MM.1S (cell line): ENCODE results near the gene CACNB3.

ENCODE experiments used
- CTCF ChIP-seq: fragments of 300-600 bp; sonication (generic); IDR thresholded peaks from 2 replicates; pipeline ENCODE4 v1.5.1; 2016; ENCODE audit warnings: antibody characterized with exemption, low read length, mixed read lengths
- EZH2 ChIP-seq: fragments of 300-600 bp; sonication (generic); optimal IDR thresholded peaks from 2 replicates; pipeline ENCODE3; 2017; ENCODE audit warnings: low read depth, mild to moderate bottlenecking, antibody characterized with exemption, low read length, mixed read lengths
- EZH2phosphoT487 ChIP-seq: fragments of 300-600 bp; sonication (generic); IDR thresholded peaks from 2 replicates; pipeline ENCODE4 v1.6.1; 2018; ENCODE audit warnings: antibody characterized with exemption, low read length

GRCh38 chr12:48875944-48876515, 57.7 kb downstream of the CACNB3 start:
- TF ChIP-seq EZH2 = no peak
- TF ChIP-seq EZH2phosphoT487 = no peak
- TF ChIP-seq CTCF = no peak
